Activated CD4-positive, alpha-beta T cell treated with anti-CD3 and anti-CD28 coated beads for 4 hours (primary cell): Measurements from ENCODE around the gene HIC2.
"Not testable (repeated sequence)": the region's sequence is repeated elsewhere in the genome, so short reads cannot be mapped to it uniquely, and the experiment has no call there.

ENCODE experiments used
- DNase-seq, 2 donors: peaks; one replicate each; pipeline ENCODE4 v3.0.0-alpha.2; 2020

Gene HIC2

GRCh38 chr22:21435998-21436810 lies 19.0 kb downstream of the HIC2 start:
- DNase-seq: not testable (repeated sequence)

- DNase-seq: not testable (repeated sequence)
Measured at GRCh38 chr22:21438013-21438412, 20.8 kb downstream of the HIC2 start.

GRCh38 chr22:21440018-21440636 lies 23.0 kb downstream of the HIC2 start:
- not testable (repeated sequence) for DNase-seq

- DNase-seq: not testable (repeated sequence)
Measured at GRCh38 chr22:21440676-21441075, 23.5 kb downstream of the HIC2 start.

GRCh38 chr22:21441170-21441569 lies 24.0 kb downstream of the HIC2 start:
- not testable (repeated sequence) for DNase-seq

- DNase-seq: not testable (repeated sequence)
Measured at GRCh38 chr22:21442123-21442522, 25.0 kb downstream of the HIC2 start.

- not testable (repeated sequence) for DNase-seq
Measured at GRCh38 chr22:21442646-21443045, 25.5 kb downstream of the HIC2 start.

GRCh38 chr22:21443057-21443734 lies 26.0 kb downstream of the HIC2 start:
- DNase-seq: no peak

GRCh38 chr22:21443735-21444421 lies 26.7 kb downstream of the HIC2 start:
- no peak for DNase-seq

- DNase-seq: no peak
Measured at GRCh38 chr22:21444701-21445436, 27.7 kb downstream of the HIC2 start.

GRCh38 chr22:21445437-21446127 lies 28.4 kb downstream of the HIC2 start:
- DNase-seq: no peak

- DNase-seq: no peak
Measured at GRCh38 chr22:21446128-21446826, 29.1 kb downstream of the HIC2 start.

- no peak for DNase-seq
Measured at GRCh38 chr22:21446827-21447690, 29.9 kb downstream of the HIC2 start.

GRCh38 chr22:21447694-21448402 lies 30.7 kb downstream of the HIC2 start:
- DNase-seq: no peak

- DNase-seq: no peak
Measured at GRCh38 chr22:21448627-21449416, 31.7 kb downstream of the HIC2 start.

GRCh38 chr22:21449531-21450319 lies 32.6 kb downstream of the HIC2 start:
- no peak for DNase-seq

GRCh38 chr22:21450320-21450831 lies 33.2 kb downstream of the HIC2 start:
- no peak for DNase-seq
